NCI-H345 treated with DMSO at 0.1 percent for 48 hours (cell line): ENCODE data around the gene ARMS2.
A peak's percentile ranks its signal among the peaks of the same experiment; 100 is the strongest.

Experiments used
- DNase-seq: peaks from one replicate; lab custom pipeline; 2025; ENCODE audit not compliant: unreplicated experiment; lab: John Stamatoyannopoulos, UW

The ARMS2 gene, protein sequence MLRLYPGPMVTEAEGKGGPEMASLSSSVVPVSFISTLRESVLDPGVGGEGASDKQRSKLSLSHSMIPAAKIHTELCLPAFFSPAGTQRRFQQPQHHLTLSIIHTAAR

DNA sequence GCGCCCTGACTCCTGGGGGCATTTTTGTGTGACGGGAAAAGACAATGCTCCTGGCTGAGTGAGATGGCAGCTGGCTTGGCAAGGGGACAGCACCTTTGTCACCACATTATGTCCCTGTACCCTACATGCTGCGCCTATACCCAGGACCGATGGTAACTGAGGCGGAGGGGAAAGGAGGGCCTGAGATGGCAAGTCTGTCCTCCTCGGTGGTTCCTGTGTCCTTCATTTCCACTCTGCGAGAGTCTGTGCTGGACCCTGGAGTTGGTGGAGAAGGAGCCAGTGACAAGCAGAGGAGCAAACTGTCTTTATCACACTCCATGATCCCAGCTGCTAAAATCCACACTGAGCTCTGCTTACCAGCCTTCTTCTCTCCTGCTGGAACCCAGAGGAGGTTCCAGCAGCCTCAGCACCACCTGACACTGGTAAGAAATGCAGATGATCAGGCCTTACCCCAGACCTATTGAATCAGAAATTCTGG is at the start of gene ARMS2:
ARMS2 (plus strand) TSS at position 51 of the 478 bp plus-strand sequence; CDS start at position 126, 75 bp downstream.
- no peak for DNase-seq

DNA sequence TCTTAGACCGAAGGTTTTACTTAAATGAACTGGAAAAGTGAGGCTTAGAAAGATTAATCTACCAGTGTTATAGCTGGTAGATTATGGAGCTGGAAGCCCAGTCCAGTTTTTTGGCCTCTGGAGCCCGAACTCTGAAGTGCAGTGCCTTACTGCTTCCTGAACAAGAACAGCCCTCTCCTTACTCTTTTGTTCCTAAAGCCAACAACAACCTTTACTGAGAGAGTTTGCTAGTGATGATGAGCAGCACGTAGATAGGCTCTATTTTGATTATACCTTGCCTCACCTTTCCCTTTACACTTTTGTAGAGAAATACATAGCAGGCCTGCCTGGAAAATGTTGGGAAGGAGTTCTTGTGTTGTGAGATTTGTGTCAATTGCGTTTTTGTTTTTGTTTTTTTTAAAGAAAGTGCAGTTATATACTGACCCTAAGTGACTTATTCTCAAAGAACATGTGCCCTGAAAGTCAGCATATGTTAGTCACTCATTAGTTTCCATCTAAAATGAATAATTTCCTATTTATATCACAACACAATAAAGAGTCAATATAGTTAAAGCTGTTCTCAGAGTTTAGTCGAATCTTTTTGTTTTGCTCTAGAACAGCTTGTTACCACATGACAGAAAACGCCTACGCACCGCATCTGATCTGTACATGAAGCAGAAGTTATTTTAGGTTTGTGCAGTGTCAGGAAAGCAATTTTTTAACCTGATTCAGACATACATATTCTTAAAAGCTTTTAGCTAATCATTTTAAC is 46.9 kb upstream of the ARMS2 start:
- no peak for DNase-seq

DNA sequence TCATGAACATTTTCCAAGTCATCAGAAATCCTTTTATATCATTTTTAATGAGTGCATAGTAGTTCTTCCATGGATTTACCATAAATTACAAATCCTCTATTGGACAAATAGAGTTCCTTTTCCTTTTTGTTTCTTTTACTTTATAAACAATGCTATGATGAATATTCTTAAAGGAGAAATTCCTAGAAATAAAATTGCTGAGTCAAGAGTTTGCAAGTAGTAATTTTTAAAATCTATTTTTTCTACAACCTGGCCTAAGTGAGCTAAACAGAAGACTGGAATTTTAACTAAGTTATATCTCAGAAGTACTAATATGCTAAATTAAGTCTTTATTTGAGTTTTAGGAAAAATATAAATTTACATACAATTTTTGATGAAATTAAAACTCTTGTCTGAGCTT is 41.1 kb upstream of the ARMS2 start:
- no peak for DNase-seq

DNA sequence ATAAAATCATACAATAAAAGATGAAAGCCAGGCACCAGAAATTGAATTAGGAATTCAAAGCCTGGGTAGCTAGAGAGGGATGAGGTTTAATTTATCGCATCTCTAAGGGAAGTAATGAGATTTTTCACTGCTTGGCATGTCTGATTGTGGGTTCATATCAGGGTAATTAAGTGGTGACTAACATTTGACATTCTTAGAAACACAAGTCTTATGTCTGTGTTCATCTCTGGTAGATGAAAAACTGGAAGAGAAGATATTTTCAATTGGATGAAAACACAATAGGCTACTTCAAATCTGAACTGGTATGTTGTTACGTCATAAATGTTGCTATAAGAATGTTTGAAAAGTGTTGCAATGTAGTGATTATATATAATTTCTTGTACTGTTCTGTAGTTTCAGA is 36.8 kb upstream of the ARMS2 start:
- no peak for DNase-seq

DNA sequence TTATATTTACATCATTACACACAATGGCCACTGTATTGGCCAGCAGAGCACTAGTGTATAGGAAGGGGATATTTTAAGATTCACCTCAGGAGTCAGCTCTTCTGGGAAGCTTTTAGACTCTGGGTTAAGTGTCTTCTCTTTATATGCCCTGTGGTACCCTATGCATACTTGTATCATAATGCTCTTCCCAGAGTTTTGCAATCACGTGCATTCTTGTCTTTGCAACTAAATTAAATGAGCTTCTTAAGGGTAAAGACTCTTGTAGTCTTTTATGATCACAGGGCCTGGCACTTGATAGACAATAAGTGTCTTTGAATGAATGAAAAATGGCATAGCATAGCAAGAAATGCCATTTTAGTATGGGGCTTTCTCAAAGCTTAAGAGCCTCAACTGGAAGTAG is 35.4 kb upstream of the ARMS2 start:
- DNase-seq: no peak

DNA sequence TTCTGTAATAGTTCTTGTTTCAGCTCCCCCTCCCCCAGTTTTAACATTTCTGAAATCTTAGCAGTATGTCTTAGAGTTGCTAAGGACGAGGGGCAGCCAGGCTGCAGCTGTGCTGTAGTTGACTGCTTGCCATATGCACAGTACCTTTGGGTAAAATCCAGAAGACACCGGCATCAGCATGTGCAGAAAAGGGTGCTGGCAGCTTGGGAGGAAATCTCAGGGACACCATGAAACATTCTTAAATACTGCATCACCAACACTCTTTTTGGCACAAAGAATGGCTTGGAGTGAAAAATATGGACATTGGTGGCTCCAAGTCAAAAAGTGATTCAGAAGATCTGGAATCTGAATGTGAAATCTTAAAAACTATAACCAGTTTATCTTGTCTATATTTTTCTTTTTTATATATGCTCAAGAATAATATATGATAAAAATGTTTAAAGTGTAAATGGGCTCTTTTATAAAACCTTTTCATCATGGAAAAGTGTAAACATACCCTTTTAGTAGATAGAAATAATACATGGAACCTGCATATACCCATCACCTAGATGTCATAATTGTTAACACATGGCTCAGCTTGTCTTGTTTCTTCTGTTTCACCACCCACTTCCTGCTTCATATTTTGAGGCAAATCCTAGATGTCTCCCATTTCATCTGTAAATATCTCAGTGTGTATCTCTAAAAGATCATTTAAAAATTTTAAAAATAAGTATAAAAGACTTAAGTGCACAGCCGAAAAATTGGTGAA is 34.4 kb upstream of the ARMS2 start:
- DNase-seq: no peak

DNA sequence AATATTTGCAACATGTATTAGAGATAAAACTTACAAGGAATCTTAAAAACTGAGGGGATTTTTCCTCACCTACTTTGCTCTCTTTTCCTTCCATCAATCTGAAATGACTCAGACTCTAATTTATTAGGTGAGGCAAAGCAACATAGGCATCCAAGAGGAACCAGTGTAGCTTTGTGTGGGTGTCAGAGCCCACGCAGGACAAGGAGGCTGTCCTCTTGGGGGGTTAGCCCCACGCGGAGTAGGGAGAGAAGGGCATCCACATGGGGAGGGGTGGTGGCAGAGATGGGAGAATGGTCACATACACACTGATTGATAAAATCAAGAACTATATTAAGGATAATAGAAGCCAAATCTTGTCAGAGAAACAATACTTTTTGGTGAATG is 33.8 kb upstream of the ARMS2 start:
- no peak for DNase-seq

DNA sequence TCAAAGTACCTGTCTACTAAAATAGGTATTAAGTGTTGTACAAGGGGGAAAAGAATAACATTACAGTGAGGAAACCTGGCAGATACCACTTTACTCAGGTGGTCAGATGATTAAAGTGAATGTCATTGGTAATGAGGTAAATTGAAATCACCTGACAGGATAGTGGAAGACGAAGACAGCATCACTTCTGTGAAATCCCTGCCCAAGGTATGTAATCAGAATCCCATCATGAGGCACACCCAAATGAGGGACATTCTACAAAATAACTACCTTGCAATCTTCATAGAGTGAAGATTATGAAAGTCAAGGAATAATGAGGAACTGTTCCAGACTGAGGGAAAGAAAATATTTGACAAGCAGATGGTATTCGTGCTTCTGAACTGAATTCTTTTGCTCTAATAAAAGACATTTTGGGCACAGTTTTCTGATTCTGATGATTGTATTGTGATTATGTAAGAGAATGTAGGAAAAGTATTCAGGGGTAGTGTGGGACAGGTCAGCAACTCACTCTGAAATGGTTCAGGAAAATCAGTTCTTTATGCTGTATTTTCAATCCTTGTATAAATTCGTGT is 33.3 kb upstream of the ARMS2 start:
- DNase-seq: no peak

DNA sequence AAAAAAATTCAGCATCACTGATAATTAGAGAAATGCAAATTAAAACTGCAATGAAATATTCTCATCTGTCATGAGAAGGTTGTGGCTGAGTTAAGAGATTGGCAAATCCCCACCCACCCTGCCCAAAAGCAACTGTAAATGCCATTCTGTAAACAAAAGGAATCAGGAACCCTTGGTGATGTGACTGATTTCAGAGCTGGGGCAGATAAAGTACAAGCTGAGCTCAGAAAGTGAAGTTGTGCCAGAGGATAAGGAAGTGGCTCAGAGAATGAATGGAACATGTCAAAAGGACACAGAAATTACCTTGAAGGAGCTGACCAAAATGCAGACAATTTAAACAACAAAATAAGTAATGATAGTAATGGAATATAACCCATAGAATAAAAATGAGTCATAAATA is 32.7 kb upstream of the ARMS2 start:
- DNase-seq: no peak

DNA sequence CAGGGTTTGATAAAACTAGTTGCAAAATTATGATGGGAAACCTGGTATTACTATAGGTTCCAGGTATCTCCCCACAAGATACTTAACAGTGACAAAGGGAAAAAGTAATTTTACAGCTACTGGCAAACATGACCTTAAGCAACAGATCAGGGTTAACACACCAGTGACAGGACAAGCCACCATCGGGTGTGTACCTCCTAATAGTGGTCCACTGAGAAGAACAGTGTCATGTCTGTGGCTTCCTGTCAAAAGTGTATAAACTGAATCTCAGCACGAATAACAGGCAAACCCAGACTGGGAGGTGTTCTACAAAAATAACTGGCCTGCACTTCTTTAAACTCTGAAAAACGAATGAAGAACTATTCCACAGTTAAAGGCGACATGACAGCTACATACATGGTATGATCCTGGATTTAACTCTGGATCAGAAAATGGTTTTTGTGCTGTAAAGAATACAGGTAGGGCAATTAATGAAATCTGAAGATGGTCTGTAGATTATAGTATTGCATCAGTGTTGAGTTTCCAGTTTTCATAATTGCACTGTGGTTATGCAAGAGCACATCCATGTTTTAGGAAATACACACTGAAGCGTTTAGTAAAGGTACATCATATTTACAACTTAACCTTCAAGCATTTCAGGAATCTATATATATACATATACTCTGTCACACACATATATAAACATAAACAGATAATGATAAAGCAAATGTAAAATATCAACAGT is 32.0 kb upstream of the ARMS2 start:
- no peak for DNase-seq

DNA sequence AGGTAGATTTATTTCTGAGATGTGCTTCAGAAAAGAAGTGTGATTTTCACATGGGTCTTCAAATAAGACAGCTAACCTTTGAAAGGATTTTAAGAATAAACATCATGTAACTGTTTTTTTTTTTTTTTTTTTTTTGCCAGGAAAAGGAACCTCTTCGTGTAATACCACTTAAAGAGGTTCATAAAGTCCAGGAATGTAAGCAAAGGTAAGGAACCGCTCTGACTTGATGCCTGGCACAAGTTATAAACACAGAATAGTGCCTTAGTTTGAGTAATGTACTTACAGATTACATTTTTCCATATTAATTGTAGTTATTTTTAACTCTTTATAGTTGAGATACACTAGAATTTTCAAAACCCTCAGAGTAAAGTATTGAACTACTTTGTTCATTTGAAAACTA is 30.4 kb upstream of the ARMS2 start:
- DNase-seq: no peak

DNA sequence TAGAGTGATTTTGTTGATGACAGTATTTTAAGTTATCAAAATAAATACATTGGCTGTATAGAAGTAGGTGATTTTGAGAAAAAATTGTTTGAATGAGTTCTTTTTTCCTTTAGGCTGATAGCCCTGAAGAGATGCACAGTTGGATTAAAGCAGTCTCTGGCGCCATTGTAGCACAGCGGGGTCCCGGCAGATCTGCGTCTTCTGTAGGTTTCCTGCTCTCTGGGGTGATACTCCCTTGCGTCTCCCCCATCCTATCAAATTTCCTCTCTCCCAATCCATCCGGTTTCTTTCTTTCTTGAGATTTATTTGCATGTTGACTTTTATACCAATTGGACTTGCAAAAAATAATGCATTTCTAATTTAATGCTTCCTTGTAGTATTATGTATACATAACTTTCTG is 27.6 kb upstream of the ARMS2 start:
- DNase-seq: no peak

DNA sequence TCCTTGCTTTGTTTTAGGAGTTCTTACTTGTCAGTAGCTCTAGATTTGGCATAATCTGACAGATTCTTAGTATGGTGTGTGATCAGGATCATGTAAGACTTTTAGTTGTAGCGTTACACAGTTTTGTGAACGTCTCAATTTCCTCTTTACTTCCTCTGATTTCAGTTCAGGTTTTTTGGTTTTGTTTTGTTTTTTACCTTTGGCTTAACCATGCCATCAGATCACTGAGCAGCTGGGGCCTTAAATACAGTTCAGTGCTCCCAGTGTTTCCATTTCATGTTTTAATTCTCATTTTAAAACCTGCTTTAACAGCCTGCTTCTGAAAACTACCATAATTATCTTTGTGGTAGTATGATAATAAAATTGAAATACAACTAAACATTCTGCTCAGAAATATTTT is 27.2 kb upstream of the ARMS2 start:
- no peak for DNase-seq

DNA sequence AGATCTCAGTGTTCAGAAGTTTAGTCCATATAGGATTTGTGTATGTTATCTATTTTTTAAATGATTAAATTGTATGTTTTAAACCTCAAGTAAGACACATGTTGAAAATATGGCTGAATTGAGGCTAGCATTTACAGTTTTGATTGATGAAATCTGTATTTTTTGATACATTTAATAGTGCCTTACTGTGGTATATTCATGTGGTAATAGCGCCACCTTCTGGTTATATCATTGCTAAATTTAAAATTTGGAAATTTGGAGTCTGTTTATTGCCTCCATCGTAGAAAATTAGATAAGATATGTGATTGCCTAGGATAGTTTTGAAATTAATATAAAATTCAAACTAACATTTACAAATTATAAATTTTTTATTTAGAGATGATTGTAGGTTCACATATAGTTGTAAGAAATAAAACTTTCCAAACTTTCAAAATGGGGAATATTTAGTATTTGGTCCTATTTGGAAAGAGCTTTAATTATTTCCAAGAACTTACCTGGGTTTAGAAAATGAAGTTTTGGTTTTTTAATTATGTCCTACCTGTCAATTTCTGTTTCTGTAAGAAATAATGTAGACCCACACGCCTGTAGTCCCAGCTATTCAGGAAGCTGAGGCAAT is 19.1 kb upstream of the ARMS2 start:
- peak; percentile 9 for DNase-seq

DNA sequence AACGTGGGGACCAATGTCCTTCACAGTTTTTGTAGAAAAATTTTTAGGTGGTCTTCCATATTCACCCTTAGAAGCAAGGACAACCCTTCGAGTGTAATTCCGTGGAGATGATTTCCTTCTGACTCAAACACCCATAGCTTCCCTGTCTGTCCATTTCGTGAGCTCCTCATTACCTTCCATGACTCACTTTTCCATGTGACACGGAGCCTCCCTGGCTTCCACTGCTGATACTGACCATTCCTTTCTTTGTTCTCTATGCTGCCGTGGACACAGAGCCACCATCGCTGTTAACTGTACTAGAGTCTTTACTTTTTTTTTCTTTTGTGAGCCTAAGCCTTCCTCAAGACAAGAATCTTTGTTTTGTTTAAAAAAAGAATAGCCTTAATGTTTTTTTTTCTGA is 12.5 kb upstream of the ARMS2 start:
- no peak for DNase-seq

DNA sequence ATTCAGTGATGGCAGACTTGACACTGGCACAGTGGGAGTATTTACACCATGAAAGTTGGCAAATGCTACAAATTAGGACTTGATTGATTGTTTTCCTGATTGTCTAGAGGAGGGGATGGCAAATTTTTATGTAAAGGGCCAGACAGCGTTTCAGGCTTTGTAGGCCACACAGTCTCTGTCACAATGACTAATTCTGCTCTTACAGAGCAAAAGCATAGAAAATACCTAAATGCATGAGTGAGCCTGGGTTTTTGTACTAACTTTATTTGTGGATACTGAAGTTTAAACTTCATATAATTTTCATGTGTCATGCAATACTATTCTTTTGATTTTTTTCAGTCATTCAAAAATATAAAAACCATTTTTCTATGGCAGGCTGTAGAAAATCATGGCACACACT is 9.0 kb upstream of the ARMS2 start:
- no peak for DNase-seq

DNA sequence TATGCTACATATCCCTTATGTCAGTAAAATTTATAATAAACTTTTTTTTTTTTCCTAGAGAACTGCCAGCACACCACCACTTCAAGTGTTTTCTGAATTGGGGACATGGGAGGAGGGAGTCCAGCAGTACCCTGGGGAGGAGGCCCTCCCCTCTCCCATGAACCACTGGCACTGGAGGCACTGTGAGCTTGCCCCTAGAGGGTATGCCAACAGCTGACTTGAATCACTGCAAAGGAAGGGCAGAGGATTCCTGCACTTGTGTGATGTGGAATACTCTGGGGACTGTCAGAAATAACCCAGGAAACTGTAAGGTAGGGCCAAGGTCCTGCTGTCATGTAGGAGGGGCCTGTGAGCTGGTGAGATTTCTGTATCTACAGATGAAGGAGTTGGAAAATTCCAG is 8.5 kb upstream of the ARMS2 start:
- no peak for DNase-seq

DNA sequence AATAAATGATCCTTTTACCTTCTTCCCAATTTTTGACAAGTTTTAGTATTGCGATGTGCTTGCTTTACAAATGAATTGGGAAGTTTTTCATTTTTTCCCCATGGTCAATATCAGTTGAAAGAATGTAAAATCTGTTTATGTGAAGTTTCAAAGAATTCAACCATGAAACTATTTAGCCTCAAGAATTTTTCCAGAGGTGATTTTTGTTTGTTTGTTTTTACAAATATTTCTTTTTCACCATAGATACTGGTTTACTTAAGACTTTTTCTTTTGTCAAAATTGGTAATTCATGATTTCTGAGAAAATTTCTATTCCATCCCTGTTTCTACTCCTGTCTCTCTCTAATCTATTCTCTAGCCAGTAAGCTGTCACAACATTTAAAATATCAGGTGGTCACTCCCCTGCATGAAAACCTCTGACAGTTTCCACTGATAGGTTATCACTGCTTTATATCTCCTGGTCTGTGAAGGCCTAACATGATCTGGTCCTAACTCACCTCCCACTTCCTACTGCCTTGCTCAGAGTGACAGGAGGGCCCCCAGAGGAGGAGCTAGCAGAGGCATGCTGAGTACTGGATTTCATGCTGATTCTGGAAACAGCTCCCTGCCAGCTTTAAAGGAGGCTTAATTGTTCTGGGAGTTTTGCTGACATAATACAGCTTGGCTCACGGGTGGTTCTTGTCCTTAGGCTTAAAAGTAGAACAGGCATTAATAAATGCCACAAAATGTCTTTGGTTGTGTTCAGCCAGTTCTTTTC is 7.6 kb upstream of the ARMS2 start:
- DNase-seq: peak; percentile 10

DNA sequence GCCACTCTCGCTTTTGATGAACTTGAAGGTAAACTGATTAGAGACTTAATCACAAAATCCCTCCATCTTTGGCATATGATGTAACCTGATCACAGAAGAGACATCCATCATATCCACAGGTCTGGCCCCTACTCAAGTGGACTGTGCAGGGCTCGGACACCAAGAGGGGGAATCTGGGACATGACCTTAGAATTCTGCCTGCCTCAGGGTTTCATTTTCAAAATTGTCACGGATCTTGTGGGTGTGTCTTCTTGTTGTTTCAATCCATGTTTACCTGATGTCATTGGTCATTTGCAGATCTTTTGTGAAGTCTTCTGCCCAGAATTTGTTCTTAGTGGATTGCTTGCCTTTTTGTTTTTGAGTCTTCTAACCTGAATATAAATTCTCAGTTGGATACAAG is 5.9 kb upstream of the ARMS2 start:
- no peak for DNase-seq

DNA sequence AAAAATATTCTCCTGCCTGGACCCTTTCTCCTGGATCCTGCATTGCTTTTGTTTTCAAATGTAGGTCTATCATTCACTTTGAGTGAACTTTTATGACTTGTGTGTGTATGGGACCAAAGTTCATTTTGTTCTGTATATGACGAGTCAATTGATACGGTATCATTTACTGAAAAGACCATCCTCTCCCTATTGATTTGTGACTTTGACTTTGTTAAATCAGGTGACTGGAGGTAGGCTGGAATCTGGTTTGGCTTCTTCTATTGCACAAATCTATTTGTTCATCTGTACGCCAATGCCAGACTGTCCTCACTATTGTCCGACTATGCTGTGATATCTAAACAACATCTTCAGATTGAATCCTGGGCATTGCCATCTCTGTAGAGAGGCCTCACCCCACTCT is 5.3 kb upstream of the ARMS2 start:
- DNase-seq: no peak
